Measurements from ENCODE around the gene C4BPB. TPM values are rescaled to one million over a fixed set of nuclear protein-coding genes. Genes with fewer than 3 reads are reported as not detected.
A peak's percentile ranks its signal among the peaks of the same experiment; 100 is the strongest.

C4BPB gene
- total RNA-seq, 1 experiment from 2014 or later: not detected

DNA sequence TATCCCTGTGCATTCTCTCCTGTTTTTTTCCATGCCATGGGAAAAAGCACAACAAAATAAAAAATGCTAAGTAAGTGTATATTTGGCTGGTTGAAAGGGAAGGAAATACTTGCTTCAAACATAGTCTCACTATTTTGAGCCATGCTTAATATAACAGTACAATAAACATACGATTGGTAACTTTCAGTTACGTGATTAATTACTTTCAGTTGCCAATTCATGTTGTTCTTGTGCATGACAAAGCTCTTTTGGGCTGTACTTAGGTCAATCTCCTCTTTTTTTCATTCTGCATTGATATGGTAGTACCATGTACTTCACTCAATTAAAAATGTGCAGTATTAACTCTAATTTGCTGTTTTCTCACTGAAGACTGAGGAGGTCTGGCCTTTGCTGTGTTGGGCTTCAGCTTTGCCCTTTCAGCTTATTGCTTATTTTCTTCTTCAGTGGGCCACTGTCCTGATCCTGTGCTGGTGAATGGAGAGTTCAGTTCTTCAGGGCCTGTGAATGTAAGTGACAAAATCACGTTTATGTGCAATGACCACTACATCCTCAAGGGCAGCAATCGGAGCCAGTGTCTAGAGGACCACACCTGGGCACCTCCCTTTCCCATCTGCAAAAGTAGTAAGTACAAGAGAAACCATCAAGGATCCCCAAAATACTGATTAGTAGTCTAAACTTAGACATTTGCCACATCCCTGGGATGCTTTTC, 2.7 kb downstream of the C4BPB start:
- Mint-ChIP-seq H3K27me3 (ENCODE audit: low read depth) (no peaks in the 10 kb centered on the region), H3K36me3 (ENCODE audit: insufficient read depth in 1 of 3, low read depth in 3 of 3) (no peaks in the 10 kb centered on the region)
- no peaks in the 10 kb centered on the region for H3K27me3 ChIP-seq (ENCODE audit: insufficient read depth, low read length)

More for the DNA sequence above, 2.7 kb downstream of the C4BPB start:
- Histone ChIP-seq H2BK15ac (ENCODE audit: low read depth, low read length) (no peak overlapping the region), H4K8ac (replicated peaks; ENCODE audit: insufficient read length, low read depth, low read length) (no peak overlapping the region), H3K9me3 (ENCODE audit: control insufficient read depth, low read depth, low read length) (no peaks in the 10 kb centered on the region), H2AFZ (ENCODE audit: low read length) (no peak overlapping the region), H2BK5ac (ENCODE audit: insufficient read length, low read length) (no peak overlapping the region), H3K14ac (ENCODE audit: insufficient read depth, low read length) (no peak overlapping the region), H3K79me1 (ENCODE audit: insufficient read depth, low read depth, low read length, poor library complexity, severe bottlenecking) (no peaks in the 10 kb centered on the region), H3K23me2 (ENCODE audit: insufficient read length, low read depth, low read length, poor library complexity, severe bottlenecking) (no peaks in the 10 kb centered on the region), H4K20me1 (ENCODE audit: control insufficient read depth, insufficient read depth, insufficient read length) (no peaks in the 10 kb centered on the region), H2BK120ac (ENCODE audit: low read depth, low read length, poor library complexity, severe bottlenecking) (no peak overlapping the region), H2BK20ac (ENCODE audit: low read depth, low read length, poor library complexity, severe bottlenecking) (no peak overlapping the region), H3K79me2 (ENCODE audit: insufficient read depth, low read length) (no peaks in the 10 kb centered on the region), H3K9ac (ENCODE audit: extremely low read depth, insufficient read length, low read length) (no peak overlapping the region), H3T11ph (ENCODE audit: low read length) (no peak overlapping the region), H4K5ac (ENCODE audit: insufficient read length, low read depth, low read length) (no peak overlapping the region), H3K4me2 (ENCODE audit: insufficient read depth, insufficient read length, low read length) (no peak overlapping the region), H3K18ac (ENCODE audit: insufficient read length, low read depth, low read length) (no peak overlapping the region), H3K56ac (ENCODE audit: insufficient read length, low read depth, low read length) (no peak overlapping the region), H3K4me1 (ENCODE audit: insufficient read depth, low read length) (no peaks in the 10 kb centered on the region), H2AK5ac (ENCODE audit: insufficient read length, low read length) (no peak overlapping the region), H2BK12ac (ENCODE audit: insufficient read length, low read depth, low read length) (no peak overlapping the region), H3K4ac (ENCODE audit: low read depth, low read length) (no peak overlapping the region), H3K23ac (ENCODE audit: insufficient read length, low read depth, low read length) (no peak overlapping the region), H3K27ac (ENCODE audit: insufficient read length, low read depth, low read length) (no peak overlapping the region), H4K91ac (ENCODE audit: insufficient read length, low read depth, low read length) (no peak overlapping the region)
- Mint-ChIP-seq H3K4me1 (no peaks in the 10 kb centered on the region; a peak in 1 of 4 replicates), H3K9me3 (no peaks in the 10 kb centered on the region), H3K4me3 (no peak overlapping the region), H3K27ac (no peak overlapping the region)
- TF ChIP-seq, protein P1, sequence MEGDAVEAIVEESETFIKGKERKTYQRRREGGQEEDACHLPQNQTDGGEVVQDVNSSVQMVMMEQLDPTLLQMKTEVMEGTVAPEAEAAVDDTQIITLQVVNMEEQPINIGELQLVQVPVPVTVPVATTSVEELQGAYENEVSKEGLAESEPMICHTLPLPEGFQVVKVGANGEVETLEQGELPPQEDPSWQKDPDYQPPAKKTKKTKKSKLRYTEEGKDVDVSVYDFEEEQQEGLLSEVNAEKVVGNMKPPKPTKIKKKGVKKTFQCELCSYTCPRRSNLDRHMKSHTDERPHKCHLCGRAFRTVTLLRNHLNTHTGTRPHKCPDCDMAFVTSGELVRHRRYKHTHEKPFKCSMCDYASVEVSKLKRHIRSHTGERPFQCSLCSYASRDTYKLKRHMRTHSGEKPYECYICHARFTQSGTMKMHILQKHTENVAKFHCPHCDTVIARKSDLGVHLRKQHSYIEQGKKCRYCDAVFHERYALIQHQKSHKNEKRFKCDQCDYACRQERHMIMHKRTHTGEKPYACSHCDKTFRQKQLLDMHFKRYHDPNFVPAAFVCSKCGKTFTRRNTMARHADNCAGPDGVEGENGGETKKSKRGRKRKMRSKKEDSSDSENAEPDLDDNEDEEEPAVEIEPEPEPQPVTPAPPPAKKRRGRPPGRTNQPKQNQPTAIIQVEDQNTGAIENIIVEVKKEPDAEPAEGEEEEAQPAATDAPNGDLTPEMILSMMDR (conservative IDR thresholded peaks at IDR 0.05): peak; percentile 20; the same call in 1 of the 3 replicates
- no CpG with 5 or more reads among the region's 4 CpGs for WGBS (ENCODE audit: extremely low coverage, insufficient read length, low lambda C conversion rate)
- no peak for DNase-seq
